Activated naive CD4-positive, alpha-beta T cell treated with anti-CD3 and anti-CD28 coated beads for 36 hours (primary cell): ENCODE measurements around the gene CNOT9. TPM values are rescaled to one million over a fixed set of nuclear protein-coding genes. Genes with fewer than 3 reads are reported as not detected.

Source experiments
- CTCF ChIA-PET: fragments of 350-600 bp; sonication (Branson Sonifier 250); formaldehyde crosslinking; loops from one replicate; lab custom pipeline; 2021; ENCODE audit warnings: antibody characterized with exemption; lab: Charles Lee
- DNase-seq: peaks from one replicate; pipeline ENCODE4 v3.0.0-alpha.2; 2020
- H3K27ac Mint-ChIP-seq: one replicate; pipeline ENCODE4 v1.8.0; 2021; ENCODE audit warnings: mild to moderate bottlenecking, mixed read lengths
- H3K27me3 Mint-ChIP-seq: one replicate; pipeline ENCODE4 v1.8.0; 2021; ENCODE audit warnings: low read depth, mixed read lengths
- H3K36me3 Mint-ChIP-seq: one replicate; pipeline ENCODE4 v1.8.0; 2021; ENCODE audit warnings: low read depth, mixed read lengths
- H3K4me1 Mint-ChIP-seq: one replicate; pipeline ENCODE4 v1.8.0; 2021; ENCODE audit warnings: low read depth, mixed read lengths
- H3K4me3 Mint-ChIP-seq: one replicate; pipeline ENCODE4 v1.8.0; 2021; ENCODE audit warnings: mild to moderate bottlenecking, moderate library complexity, mixed read lengths
- H3K9me3 Mint-ChIP-seq: one replicate; pipeline ENCODE4 v1.8.0; 2021; ENCODE audit warnings: mixed read lengths
- intact Hi-C: fragments of 100-400 bp; cut with micrococcal nuclease; formaldehyde crosslinking; loops from one replicate; pipeline ENCODE4 v1.15.1; 2023
- total RNA-seq, 2 experiments: library from RNA; stranded (reverse); gene quantifications; one replicate each; pipeline ENCODE4 v1.2.3, GENCODE V29; 2021

Gene CNOT9
- total RNA-seq, 2 experiments from 2014 or later = 74.3 to 78.6 TPM

- intact Hi-C loops = loop anchor here (1.0 to 2.0 kb wide), 2 partner anchors 14 to 77 kb away; partner anchors contain the start of genes BCS1L, CNOT9, USP37 and ZNF142
- Mint-ChIP-seq H3K27me3 (no peaks in the 10 kb centered on the region), H3K4me1 (peaks cover 37% of the 10 kb centered on the region), H3K9me3 (no peaks in the 10 kb centered on the region), H3K4me3 (no peak overlapping the region), H3K36me3 (peaks cover 46% of the 10 kb centered on the region), H3K27ac (no peak overlapping the region)
- peak; percentile 26 for DNase-seq
- CTCF ChIA-PET = no interaction called here
Measured at GRCh38 chr2:218582076-218582475, 13.4 kb downstream of the CNOT9 start.

- Mint-ChIP-seq H3K27ac (no peak overlapping the region), H3K4me1 (peaks cover 23% of the 10 kb centered on the region), H3K36me3 (peaks cover 49% of the 10 kb centered on the region), H3K9me3 (no peaks in the 10 kb centered on the region), H3K4me3 (no peak overlapping the region), H3K27me3 (no peaks in the 10 kb centered on the region)
- DNase-seq = no peak
- intact Hi-C loops = loop anchor here (2.0 kb wide), 1 partner anchor 75 kb away; the partner anchor contains the start of genes BCS1L and ZNF142
- CTCF ChIA-PET = no interaction called here
Measured at GRCh38 chr2:218583983-218584850, 15.6 kb downstream of the CNOT9 start.

GRCh38 chr2:218585541-218585940 is 16.9 kb downstream of the CNOT9 start:
- Mint-ChIP-seq H3K4me1 (peaks cover 21% of the 10 kb centered on the region), H3K4me3 (no peak overlapping the region), H3K36me3 (peaks cover 48% of the 10 kb centered on the region), H3K27me3 (no peaks in the 10 kb centered on the region), H3K9me3 (no peaks in the 10 kb centered on the region), H3K27ac (no peak overlapping the region)
- intact Hi-C loops = no loop called here
- CTCF ChIA-PET = no interaction called here
- no peak for DNase-seq

GRCh38 chr2:218605432-218605831 is 36.8 kb downstream of the CNOT9 start:
- H3K9me3 Mint-ChIP-seq = no peaks in the 10 kb centered on the region
- CTCF ChIA-PET = no interaction called here
- H3K36me3 Mint-ChIP-seq = no peaks in the 10 kb centered on the region
- intact Hi-C loops = no loop called here
- no peaks in the 10 kb centered on the region for H3K4me1 Mint-ChIP-seq
- H3K27me3 Mint-ChIP-seq = no peaks in the 10 kb centered on the region
- H3K27ac Mint-ChIP-seq = no peak overlapping the region
- no peak for DNase-seq
- no peak overlapping the region for H3K4me3 Mint-ChIP-seq

GRCh38 chr2:218607436-218608115 is 38.9 kb downstream of the CNOT9 start, which contains the start of gene PLCD4:
Gene PLCD4 (plus strand): TSS chr2:218607899. CDS start chr2:218615740, 7,841 bp downstream.
- CTCF ChIA-PET = interaction anchor here (1.5 kb wide), 2 partner anchors 21 to 290 kb away, joined by 4 to 7 read pairs; no protein-coding TSS in a partner anchor
- intact Hi-C loops = no loop called here
- Mint-ChIP-seq H3K36me3 (no peaks in the 10 kb centered on the region), H3K4me1 (no peaks in the 10 kb centered on the region), H3K27ac (no peak within 1 kb of the TSS), H3K9me3 (no peaks in the 10 kb centered on the region), H3K4me3 (no peak within 1 kb of the TSS), H3K27me3 (no peaks in the 10 kb centered on the region)
- DNase-seq = no peak

- CTCF ChIA-PET = interaction anchor here (1.5 to 1.7 kb wide), 2 partner anchors 12 to 43 kb away, joined by 3 to 4 read pairs; no protein-coding TSS in a partner anchor
- Mint-ChIP-seq H3K4me3 (no peak overlapping the region), H3K27ac (no peak overlapping the region), H3K27me3 (no peaks in the 10 kb centered on the region), H3K4me1 (no peaks in the 10 kb centered on the region), H3K36me3 (no peaks in the 10 kb centered on the region), H3K9me3 (no peaks in the 10 kb centered on the region)
- intact Hi-C loops = no loop called here
- no peak for DNase-seq
Measured at GRCh38 chr2:218615868-218616315, 47.3 kb downstream of the CNOT9 start.

- intact Hi-C loops = no loop called here
- Mint-ChIP-seq H3K4me3 (no peak overlapping the region), H3K4me1 (no peaks in the 10 kb centered on the region), H3K27me3 (no peaks in the 10 kb centered on the region), H3K9me3 (no peaks in the 10 kb centered on the region), H3K36me3 (no peaks in the 10 kb centered on the region), H3K27ac (no peak overlapping the region)
- CTCF ChIA-PET = no interaction called here
- peak; percentile 9 for DNase-seq
Measured at GRCh38 chr2:218618102-218618860, 49.6 kb downstream of the CNOT9 start.

- no peak for DNase-seq
- no peaks in the 10 kb centered on the region for H3K4me1 Mint-ChIP-seq
- H3K9me3 Mint-ChIP-seq = no peaks in the 10 kb centered on the region
- CTCF ChIA-PET = no interaction called here
- H3K27me3 Mint-ChIP-seq = no peaks in the 10 kb centered on the region
- no peaks in the 10 kb centered on the region for H3K36me3 Mint-ChIP-seq
- intact Hi-C loops = no loop called here
- H3K27ac Mint-ChIP-seq = no peak overlapping the region
- no peak overlapping the region for H3K4me3 Mint-ChIP-seq
Measured at GRCh38 chr2:218621007-218621406, 52.4 kb downstream of the CNOT9 start.

- Mint-ChIP-seq H3K4me3 (no peak overlapping the region), H3K4me1 (no peaks in the 10 kb centered on the region), H3K27ac (no peak overlapping the region), H3K9me3 (no peaks in the 10 kb centered on the region), H3K27me3 (no peaks in the 10 kb centered on the region), H3K36me3 (no peaks in the 10 kb centered on the region)
- intact Hi-C loops = no loop called here
- DNase-seq = no peak
- CTCF ChIA-PET = no interaction called here
Measured at GRCh38 chr2:218622606-218623365, 54.1 kb downstream of the CNOT9 start.

GRCh38 chr2:218623366-218623705 is 54.7 kb downstream of the CNOT9 start:
- CTCF ChIA-PET = no interaction called here
- DNase-seq = no peak
- H3K27ac Mint-ChIP-seq = no peak overlapping the region
- H3K27me3 Mint-ChIP-seq = no peaks in the 10 kb centered on the region
- no peaks in the 10 kb centered on the region for H3K36me3 Mint-ChIP-seq
- intact Hi-C loops = no loop called here
- no peaks in the 10 kb centered on the region for H3K4me1 Mint-ChIP-seq
- no peak overlapping the region for H3K4me3 Mint-ChIP-seq
- H3K9me3 Mint-ChIP-seq = no peaks in the 10 kb centered on the region

GRCh38 chr2:218626369-218626768 is 57.7 kb downstream of the CNOT9 start:
- Mint-ChIP-seq H3K9me3 (no peaks in the 10 kb centered on the region), H3K27me3 (no peaks in the 10 kb centered on the region), H3K4me1 (no peaks in the 10 kb centered on the region), H3K4me3 (no peak overlapping the region), H3K36me3 (no peaks in the 10 kb centered on the region), H3K27ac (no peak overlapping the region)
- DNase-seq = no peak
- intact Hi-C loops = no loop called here
- CTCF ChIA-PET = interaction anchor here (0.7 kb wide), 1 partner anchor 184 kb away, joined by 3 read pairs; no protein-coding TSS in a partner anchor
